HFFc6 (cell line): ENCODE results near the gene UXS1. TPM values are rescaled to one million over a fixed set of nuclear protein-coding genes. Genes with fewer than 3 reads are reported as not detected.

Source experiments
- DNase-seq: peaks from one replicate; pipeline ENCODE4 v3.0.0-alpha.2; 2018
- H3K27ac Mint-ChIP-seq: 2 replicates; pipeline ENCODE4 v1.8.0; 2020; ENCODE audit warnings: mild to moderate bottlenecking, mixed read lengths
- H3K27me3 Mint-ChIP-seq: 2 replicates; pipeline ENCODE4 v1.8.0; 2021; ENCODE audit warnings: mild to moderate bottlenecking, moderate library complexity, mixed read lengths; ENCODE audit not compliant: insufficient read depth
- H3K36me3 Mint-ChIP-seq: 2 replicates; pipeline ENCODE4 v1.8.0; 2021; ENCODE audit warnings: low read depth, mixed read lengths
- H3K4me1 Mint-ChIP-seq: 2 replicates; pipeline ENCODE4 v1.8.0; 2020; ENCODE audit warnings: low read depth, mixed read lengths
- H3K4me3 Mint-ChIP-seq: 2 replicates; pipeline ENCODE4 v1.8.0; 2020; ENCODE audit warnings: mild to moderate bottlenecking, moderate library complexity, mixed read lengths
- H3K9me3 Mint-ChIP-seq: 2 replicates; pipeline ENCODE4 v1.8.0; 2020; ENCODE audit warnings: mild to moderate bottlenecking, mixed read lengths
- CTCF ChIP-seq: fragments of 200-600 bp; sonication (generic); IDR thresholded peaks from 2 replicates; pipeline ENCODE4 v1.5.0; 2021; ENCODE audit warnings: antibody characterized with exemption, mild to moderate bottlenecking
- total RNA-seq, 6 experiments: library from RNA; stranded (reverse); fragmentation: NEBNext Ultra II Directional; extraction: Animal tissue kit (Norgen Biotek cat#: 25700); gene quantifications; 2 replicates in 1 of 6; 3 replicates in 5 of 6; pipeline ENCODE4 v1.2.3, GENCODE V29; 2021

UXS1 gene
- total RNA-seq, 6 experiments from 2014 or later: 40.0 to 51.9 (median 44.5) TPM

DNA sequence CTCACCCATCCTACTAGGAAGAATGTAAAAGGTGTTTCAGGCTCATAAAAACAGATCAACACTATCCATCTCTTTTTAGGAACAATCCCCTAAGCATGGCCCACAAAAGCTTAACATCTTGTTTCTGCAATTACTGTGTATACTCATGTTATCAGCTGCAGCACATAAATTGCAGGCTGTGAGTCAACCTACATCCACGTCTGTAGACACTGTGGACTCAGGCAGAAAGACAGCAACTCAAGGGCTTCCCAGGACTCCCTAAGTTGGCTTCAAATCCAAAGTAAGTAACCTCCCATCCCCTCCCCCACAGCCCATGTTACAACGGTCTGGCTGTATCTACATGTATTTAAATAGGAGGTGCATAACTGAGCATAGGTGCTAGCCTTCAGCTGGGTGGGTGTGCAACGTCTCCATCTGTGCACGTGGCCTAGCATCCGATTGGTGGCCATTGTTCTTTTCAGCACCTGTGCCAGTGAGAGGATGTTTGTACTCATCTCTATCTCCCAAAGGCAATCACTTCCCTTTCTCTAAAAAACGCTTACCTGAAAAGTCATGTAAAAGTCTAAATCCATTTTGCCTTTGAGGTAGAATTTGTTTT, 30.1 kb downstream of the UXS1 start:
- Mint-ChIP-seq H3K9me3 (no peaks in the 10 kb centered on the region), H3K4me1 (peaks cover 13% of the 10 kb centered on the region), H3K4me3 (no peak overlapping the region), H3K36me3 (0 out of 2 replicates have a peak, but pooled peaks cover 4% of the 10 kb centered on the region), H3K27ac (no peak overlapping the region), H3K27me3 (peaks cover 2% of the 10 kb centered on the region; the same call in 1 of the 2 replicates)
- DNase-seq: peak; percentile 28
- no peak for TF ChIP-seq CTCF

DNA sequence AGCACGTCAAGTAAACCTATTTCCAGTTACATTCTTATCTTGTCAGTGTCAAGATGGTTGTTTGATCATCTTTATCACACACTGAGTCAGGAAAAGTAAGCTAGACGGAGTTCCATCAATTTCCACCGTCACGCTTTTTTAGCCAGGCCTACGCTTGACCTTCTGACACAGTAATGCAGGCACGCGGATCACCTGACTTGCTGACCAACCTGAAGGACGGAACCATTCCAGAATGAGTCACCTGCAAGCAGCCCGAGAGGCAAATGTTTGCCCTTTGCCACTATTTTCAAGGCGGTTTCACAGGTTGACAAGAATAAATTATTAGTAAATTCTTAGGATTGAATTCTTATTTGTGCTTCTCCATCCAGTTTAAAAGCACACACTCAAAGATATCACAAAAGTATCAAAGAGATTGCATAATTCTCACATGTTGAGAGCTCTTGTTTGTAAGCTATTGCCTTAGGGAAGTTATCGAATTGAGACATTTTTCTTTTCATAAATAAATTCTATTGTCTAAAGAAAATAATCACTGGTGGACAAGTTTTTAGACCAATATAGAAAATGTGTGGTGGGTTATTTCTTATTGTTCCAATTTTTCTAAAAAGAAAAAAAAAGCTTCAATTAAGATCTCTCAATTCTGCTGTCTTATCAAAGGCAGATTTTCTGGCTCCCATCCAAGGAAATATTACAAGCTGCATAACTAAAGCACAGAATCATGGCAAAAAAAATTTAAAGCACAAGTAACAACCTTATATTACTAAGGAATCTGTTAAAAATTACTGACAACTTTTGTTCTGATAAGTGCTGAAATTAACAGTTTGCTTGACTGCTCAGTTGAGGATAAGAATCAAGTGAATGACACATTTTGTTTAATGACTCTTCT, 31.9 kb downstream of the UXS1 start:
- H3K4me1 Mint-ChIP-seq: peaks cover 13% of the 10 kb centered on the region
- no peak for TF ChIP-seq CTCF
- peaks cover 2% of the 10 kb centered on the region; the same call in 1 of the 2 replicates for H3K27me3 Mint-ChIP-seq
- no peak overlapping the region for H3K27ac Mint-ChIP-seq
- DNase-seq: no peak
- no peak overlapping the region for H3K4me3 Mint-ChIP-seq
- H3K36me3 Mint-ChIP-seq: peaks cover 4% of the 10 kb centered on the region; the same call in 1 of the 2 replicates
- no peaks in the 10 kb centered on the region for H3K9me3 Mint-ChIP-seq

- DNase-seq: no peak
- peaks cover 2% of the 10 kb centered on the region; the same call in 1 of the 2 replicates for H3K27me3 Mint-ChIP-seq
- H3K4me1 Mint-ChIP-seq: peaks cover 13% of the 10 kb centered on the region
- TF ChIP-seq CTCF: no peak
- H3K36me3 Mint-ChIP-seq: peaks cover 4% of the 10 kb centered on the region; the same call in 1 of the 2 replicates
- no peak overlapping the region for H3K4me3 Mint-ChIP-seq
- no peak overlapping the region for H3K27ac Mint-ChIP-seq
- no peaks in the 10 kb centered on the region for H3K9me3 Mint-ChIP-seq
Observed at GRCh38 chr2:106161341-106161740, 32.8 kb downstream of the UXS1 start.

- peaks cover 17% of the 10 kb centered on the region for H3K4me1 Mint-ChIP-seq
- no peaks in the 10 kb centered on the region for H3K9me3 Mint-ChIP-seq
- TF ChIP-seq CTCF: no peak
Observed at GRCh38 chr2:106160786-106161261, 33.3 kb downstream of the UXS1 start.

DNA sequence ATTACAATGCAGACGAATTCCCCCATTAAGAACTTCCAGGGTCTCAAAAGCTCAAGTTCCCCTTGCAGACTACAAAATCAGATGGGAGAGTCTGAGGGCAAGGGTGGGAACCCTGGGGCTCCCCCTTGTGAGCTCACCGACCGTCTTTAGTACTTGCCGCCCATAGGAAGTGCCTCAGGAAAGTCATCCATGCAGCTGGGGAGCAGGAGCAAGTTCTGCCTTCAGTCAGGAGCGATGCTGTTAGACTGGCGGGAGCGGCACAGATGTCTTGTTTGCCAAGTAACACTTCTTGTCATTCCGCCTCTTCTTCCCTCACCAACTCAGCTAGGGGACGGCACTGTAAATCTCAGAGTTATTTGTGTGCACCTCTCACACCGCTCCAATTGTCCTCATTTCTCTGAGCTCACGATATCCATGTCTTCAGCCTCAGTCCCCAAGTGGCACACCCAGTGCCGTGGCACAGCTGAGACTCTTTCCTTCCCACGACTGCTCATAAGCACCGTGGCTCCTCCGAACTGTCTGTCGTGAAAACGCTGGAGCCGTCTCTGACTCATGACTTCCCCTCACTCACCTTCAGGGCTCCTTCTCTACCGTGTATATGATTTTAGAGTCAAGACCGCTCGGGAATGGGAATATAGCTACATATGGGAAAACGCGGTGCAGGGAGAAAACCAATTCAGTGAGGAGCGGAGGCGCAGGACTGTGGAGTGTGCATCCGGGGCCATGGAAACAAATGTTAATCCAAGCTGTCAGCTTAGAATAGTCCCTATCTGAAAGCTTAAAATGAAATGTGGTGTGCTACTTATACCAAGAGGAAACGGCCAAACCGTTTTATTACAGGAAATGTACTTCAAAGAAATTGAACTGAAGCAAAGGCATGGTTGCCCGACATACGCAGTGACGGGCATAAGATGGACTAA, 34.0 kb downstream of the UXS1 start:
- peaks cover 2% of the 10 kb centered on the region for H3K27me3 Mint-ChIP-seq

More at GRCh38 chr2:106160786-106161261, 33.3 kb downstream of the UXS1 start:
- no peak overlapping the region for H3K27ac Mint-ChIP-seq
- no peak overlapping the region for H3K4me3 Mint-ChIP-seq
- peaks cover 2% of the 10 kb centered on the region for H3K27me3 Mint-ChIP-seq
- DNase-seq: no peak
- peaks cover 5% of the 10 kb centered on the region; the same call in 1 of the 2 replicates for H3K36me3 Mint-ChIP-seq

More for the DNA sequence above, 34.0 kb downstream of the UXS1 start:
- Mint-ChIP-seq H3K9me3 (no peaks in the 10 kb centered on the region), H3K27ac (no peak overlapping the region), H3K4me1 (peaks cover 22% of the 10 kb centered on the region), H3K4me3 (no peak overlapping the region), H3K36me3 (peaks cover 12% of the 10 kb centered on the region)
- no peak for DNase-seq
- TF ChIP-seq CTCF: no peak
